Measurements from ENCODE around the gene ABLIM1.

The ABLIM1 gene

GRCh38 chr10:114498413-114499111 is 159.5 kb downstream of the ABLIM1 start:
- no peak for TF ChIP-seq MAX (IDR thresholded peaks at IDR 0.05)
- no peak for TF ChIP-seq YY1 (IDR thresholded peaks at IDR 0.05; ENCODE audit: low read depth)
- TF ChIP-seq, protein P1, sequence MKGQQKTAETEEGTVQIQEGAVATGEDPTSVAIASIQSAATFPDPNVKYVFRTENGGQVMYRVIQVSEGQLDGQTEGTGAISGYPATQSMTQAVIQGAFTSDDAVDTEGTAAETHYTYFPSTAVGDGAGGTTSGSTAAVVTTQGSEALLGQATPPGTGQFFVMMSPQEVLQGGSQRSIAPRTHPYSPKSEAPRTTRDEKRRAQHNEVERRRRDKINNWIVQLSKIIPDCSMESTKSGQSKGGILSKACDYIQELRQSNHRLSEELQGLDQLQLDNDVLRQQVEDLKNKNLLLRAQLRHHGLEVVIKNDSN (IDR thresholded peaks at IDR 0.05): no peak
- no peak for TF ChIP-seq TEAD4 (IDR thresholded peaks at IDR 0.05)
- no peak for TF ChIP-seq TAF1 (IDR thresholded peaks at IDR 0.05; ENCODE audit: low read depth)
- TF ChIP-seq REST (IDR thresholded peaks at IDR 0.05; ENCODE audit: low read depth): no peak
- no peak for TF ChIP-seq EGR1 (IDR thresholded peaks at IDR 0.05)
- no peak for TF ChIP-seq EP300 (IDR thresholded peaks at IDR 0.05; ENCODE audit: borderline replicate concordance)

DNA sequence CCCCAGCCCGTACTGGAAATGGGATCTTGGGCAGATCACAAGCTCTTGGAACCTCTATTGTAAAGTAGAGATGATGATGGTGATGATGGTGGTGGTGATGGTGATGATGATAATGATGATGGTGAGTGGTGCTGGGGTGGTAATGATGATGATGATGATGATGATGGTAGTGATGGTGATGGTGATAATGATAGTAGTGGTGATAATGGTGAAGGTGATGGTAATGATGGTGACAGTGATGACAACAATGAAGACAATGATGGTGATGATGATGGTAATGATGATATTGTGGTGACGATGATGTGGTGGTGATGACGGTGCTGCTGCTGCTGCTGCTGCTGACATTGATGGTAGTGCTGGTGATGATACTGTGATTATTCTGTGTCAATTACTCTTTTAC is 162.8 kb downstream of the ABLIM1 start:
- no peak for TF ChIP-seq CEBPB (IDR thresholded peaks at IDR 0.05)
- TF ChIP-seq CREB1 (IDR thresholded peaks at IDR 0.05; ENCODE audit: low read depth): no peak
- no peak for TF ChIP-seq FOXM1 (IDR thresholded peaks at IDR 0.05; ENCODE audit: borderline replicate concordance, low read depth)
- TF ChIP-seq EP300 (IDR thresholded peaks at IDR 0.05; ENCODE audit: borderline replicate concordance): no peak
- no peak for TF ChIP-seq EGR1 (IDR thresholded peaks at IDR 0.05)
- TF ChIP-seq TEAD4 (IDR thresholded peaks at IDR 0.05): no peak
- TF ChIP-seq TAF1 (IDR thresholded peaks at IDR 0.05; ENCODE audit: low read depth): no peak
- TF ChIP-seq, protein P1 (IDR thresholded peaks at IDR 0.05): no peak
- no peak for TF ChIP-seq RAD21 (IDR thresholded peaks at IDR 0.05; ENCODE audit: low read depth)
- no peak for TF ChIP-seq MAX (IDR thresholded peaks at IDR 0.05)
- TF ChIP-seq NFIC (IDR thresholded peaks at IDR 0.05): no peak
- TF ChIP-seq REST (IDR thresholded peaks at IDR 0.05; ENCODE audit: low read depth): no peak

DNA sequence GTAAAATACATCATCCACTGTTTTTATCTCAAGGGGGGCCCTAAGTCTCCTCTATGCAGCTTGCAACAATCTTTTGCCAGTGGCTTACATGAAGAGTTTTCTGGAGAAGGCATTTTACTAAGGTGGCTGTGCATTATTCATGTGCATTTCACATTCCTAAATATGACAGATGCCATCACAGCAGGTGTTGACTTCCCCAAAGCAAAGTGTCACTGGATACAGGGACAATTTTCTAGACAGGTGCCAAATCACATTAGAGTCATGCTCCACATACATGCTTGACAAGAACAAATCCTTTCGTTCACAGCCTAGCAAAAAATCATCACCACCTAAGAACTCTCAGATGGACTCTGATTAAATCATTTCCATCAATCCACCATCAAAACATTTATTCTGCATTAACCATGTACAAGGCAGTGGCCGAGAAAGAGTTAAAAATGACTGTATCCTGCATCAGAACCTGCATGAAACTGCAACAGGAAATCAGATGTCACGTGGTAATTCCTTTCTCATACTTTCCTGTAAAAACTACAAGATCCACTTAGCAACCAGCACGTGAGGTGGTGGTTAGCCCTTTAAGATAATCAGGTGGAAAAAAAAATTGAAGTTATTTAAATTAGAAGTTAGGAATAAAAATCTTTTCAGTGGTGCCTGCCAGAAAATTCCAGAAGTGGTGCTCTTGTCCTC is 165.6 kb downstream of the ABLIM1 start:
- TF ChIP-seq TAF1 (IDR thresholded peaks at IDR 0.05; ENCODE audit: low read depth): no peak
- no peak for TF ChIP-seq EGR1 (IDR thresholded peaks at IDR 0.05)
- no peak for TF ChIP-seq CEBPB (IDR thresholded peaks at IDR 0.05)
- TF ChIP-seq YY1 (IDR thresholded peaks at IDR 0.05; ENCODE audit: low read depth): no peak
- TF ChIP-seq, protein P1 (IDR thresholded peaks at IDR 0.05): peak; percentile 62

GRCh38 chr10:114491933-114492332 is 166.1 kb downstream of the ABLIM1 start:
- TF ChIP-seq REST (IDR thresholded peaks at IDR 0.05; ENCODE audit: low read depth) (no peak), TEAD4 (IDR thresholded peaks at IDR 0.05) (no peak), CREB1 (IDR thresholded peaks at IDR 0.05; ENCODE audit: low read depth) (no peak), MAX (IDR thresholded peaks at IDR 0.05) (no peak), TAF1 (IDR thresholded peaks at IDR 0.05; ENCODE audit: low read depth) (no peak), ZBTB7A (IDR thresholded peaks at IDR 0.05; ENCODE audit: low read depth) (no peak), NFIC (IDR thresholded peaks at IDR 0.05) (no peak), RAD21 (IDR thresholded peaks at IDR 0.05; ENCODE audit: low read depth) (no peak)
- TF ChIP-seq, protein P1 (IDR thresholded peaks at IDR 0.05): no peak

All from Ishikawa (cell line).